Myocyte (in vitro differentiated cells): ENCODE measurements around the gene ASL. TPM values are rescaled to one million over a fixed set of nuclear protein-coding genes. Genes with fewer than 3 reads are reported as not detected.
"Not testable (repeated sequence)": the region's sequence is repeated elsewhere in the genome, so short reads cannot be mapped to it uniquely, and the experiment has no call there.

Experiments used
- DNase-seq: peaks from one replicate; pipeline ENCODE4 v3.0.0-alpha.2; 2012; ENCODE audit warnings: low read depth
- total RNA-seq: library from RNA; depleted of rRNA; stranded (reverse); fragments of >200 nt; gene quantifications from 2 replicates; pipeline ENCODE4 v1.2.3, GENCODE V29; 2014

ASL gene
- total RNA-seq, 1 donor from 2014 or later: 16.3 TPM

GRCh38 chr7:66116680-66117420, 41.2 kb downstream of the ASL start:
- DNase-seq: not testable (repeated sequence)

- DNase-seq: no peak
Observed at GRCh38 chr7:66118603-66119002, 43.0 kb downstream of the ASL start.

GRCh38 chr7:66119245-66119850, 43.7 kb downstream of the ASL start:
- DNase-seq: no peak

- no peak for DNase-seq
Observed at GRCh38 chr7:66123175-66123528, 47.5 kb downstream of the ASL start.

GRCh38 chr7:66124569-66124861, 48.9 kb downstream of the ASL start:
- DNase-seq: not testable (repeated sequence)

GRCh38 chr7:66125052-66125694, 49.6 kb downstream of the ASL start:
- peak; percentile 43 for DNase-seq

GRCh38 chr7:66125781-66126352, 50.2 kb downstream of the ASL start:
- DNase-seq: not testable (repeated sequence)

GRCh38 chr7:66127172-66127571, 51.6 kb downstream of the ASL start:
- not testable (repeated sequence) for DNase-seq

- DNase-seq: no peak
Observed at GRCh38 chr7:66138994-66139752, 63.6 kb downstream of the ASL start.

GRCh38 chr7:66140924-66141323, 65.3 kb downstream of the ASL start:
- peak; percentile 77 for DNase-seq

GRCh38 chr7:66142334-66142733, 66.7 kb downstream of the ASL start:
- peak; percentile 75 for DNase-seq

- DNase-seq: no peak
Observed at GRCh38 chr7:66142996-66143395, 67.4 kb downstream of the ASL start.

Other genes with a start within 250 kb of the ASL start
- 11.3 and 12.7 TPM in 2 replicates for gene VKORC1L1, start 202.7 kb upstream of the ASL start, total RNA-seq
- gene GUSB, start 93.6 kb upstream of the ASL start, total RNA-seq: 19.9 and 20.8 TPM in 2 replicates
- 35.5 and 51.9 TPM in 2 replicates for gene CRCP, start 39.0 kb downstream of the ASL start, total RNA-seq
- 37.3 and 48.2 TPM in 2 replicates for gene TPST1, start 129.5 kb downstream of the ASL start, total RNA-seq